Keratinocyte (primary cell): ENCODE measurements around the gene C20orf202.

Source experiments
- CTCF ChIP-seq, 3 experiments: IDR thresholded peaks in 1 of 3; conservative IDR thresholded peaks in 1 of 3; optimal IDR thresholded peaks in 1 of 3; 2 replicates in 2 of 3; 3 replicates in 1 of 3; pipeline versions ENCODE3 to v1.5.1; 2011; ENCODE audit warnings: low read length in 3 of 3, mild to moderate bottlenecking in 3 of 3, moderate library complexity in 2 of 3, control low read depth in 1 of 3, inconsistent platforms in 1 of 3; ENCODE audit not compliant: insufficient read depth in 2 of 3; ENCODE audit errors: extremely low read depth in 1 of 3
- EZH2 ChIP-seq: IDR thresholded peaks from one replicate; pipeline ENCODE4 v1.6.1; 2012; ENCODE audit warnings: inconsistent platforms, mild to moderate bottlenecking, low read length, moderate library complexity

GRCh38 chr20:1165521-1165920 lies 37.7 kb upstream of the C20orf202 start:
- TF ChIP-seq CTCF (optimal IDR thresholded peaks at IDR 0.05 in 1 of 3, IDR thresholded peaks at IDR 0.05 in 1 of 3, conservative IDR thresholded peaks at IDR 0.05 in 1 of 3; ENCODE audit: extremely low read depth in 1 of 3, insufficient read depth in 2 of 3, low read length in 3 of 3) (no peak), EZH2 (no peak)
